Neural progenitor cell (in vitro differentiated cells): ENCODE results near the gene ARID3A. TPM values are rescaled to one million over a fixed set of nuclear protein-coding genes. Genes with fewer than 3 reads are reported as not detected.
A peak's percentile ranks its signal among the peaks of the same experiment; 100 is the strongest.

Source experiments
- DNase-seq: peaks from one replicate; pipeline ENCODE4 v3.0.0-alpha.2; 2016; ENCODE audit warnings: low spot score
- H2AFZ ChIP-seq: fragments of 200-600 bp; sonication (generic); replicated peaks from 2 replicates; pipeline ENCODE4 v1.6.1; 2016; ENCODE audit warnings: antibody characterized with exemption
- H3F3A ChIP-seq: fragments of 200-600 bp; sonication (generic); 2 replicates; pipeline ENCODE4 v1.6.1; 2016; ENCODE audit warnings: antibody characterized with exemption, low read depth
- H3K27ac ChIP-seq: fragments of 200-600 bp; sonication (generic); 2 replicates; pipeline ENCODE4 v1.5.1; 2016; ENCODE audit warnings: mild to moderate bottlenecking
- H3K27me3 ChIP-seq: fragments of 200-600 bp; sonication (generic); 2 replicates; pipeline ENCODE4 v1.6.1; 2016; ENCODE audit warnings: mild to moderate bottlenecking, moderate library complexity
- H3K36me3 ChIP-seq: fragments of 200-600 bp; sonication (generic); 2 replicates; pipeline ENCODE4 v1.5.1; 2016
- H3K4me1 ChIP-seq: fragments of 200-600 bp; sonication (generic); 2 replicates; pipeline ENCODE4 v1.6.1; 2016; ENCODE audit warnings: mixed run types
- H3K4me2 ChIP-seq: fragments of 200-600 bp; sonication (generic); 2 replicates; pipeline ENCODE4 v1.6.1; 2016
- H3K4me3 ChIP-seq: fragments of 200-600 bp; sonication (generic); 2 replicates; pipeline ENCODE4 v1.5.1; 2016
- H3K79me2 ChIP-seq: fragments of 200-600 bp; sonication (generic); 2 replicates; pipeline ENCODE4 v1.6.1; 2016; ENCODE audit warnings: low read depth
- H3K9ac ChIP-seq: fragments of 200-600 bp; sonication (generic); 2 replicates; pipeline ENCODE4 v1.6.1; 2016
- H3K9me3 ChIP-seq: fragments of 200-600 bp; sonication (generic); 2 replicates; pipeline ENCODE4 v1.5.1; 2016; ENCODE audit warnings: low read depth
- H4K20me1 ChIP-seq: fragments of 200-600 bp; sonication (generic); 2 replicates; pipeline ENCODE4 v1.6.1; 2016; ENCODE audit warnings: low read depth
- H3K27ac Mint-ChIP-seq: 3 replicates; pipeline ENCODE4 v1.8.0; 2021; ENCODE audit warnings: mixed read lengths
- H3K27me3 Mint-ChIP-seq: 2 replicates; pipeline ENCODE4 v1.8.0; 2022; ENCODE audit warnings: low read depth, mild to moderate bottlenecking, inconsistent platforms, moderate library complexity, mixed read lengths; ENCODE audit not compliant: insufficient read depth
- H3K36me3 Mint-ChIP-seq: 3 replicates; pipeline ENCODE4 v1.8.0; 2021; ENCODE audit warnings: mixed read lengths
- H3K4me1 Mint-ChIP-seq: 3 replicates; pipeline ENCODE4 v1.8.0; 2021; ENCODE audit warnings: mixed read lengths
- H3K4me3 Mint-ChIP-seq: 3 replicates; pipeline ENCODE4 v1.8.0; 2021; ENCODE audit warnings: mild to moderate bottlenecking, moderate library complexity, mixed read lengths
- H3K9me3 Mint-ChIP-seq: 3 replicates; pipeline ENCODE4 v1.8.0; 2020; ENCODE audit warnings: mixed read lengths
- EZH2 ChIP-seq: fragments of 200-600 bp; sonication (generic); IDR thresholded peaks from 2 replicates; pipeline ENCODE4 v1.6.1; 2017; ENCODE audit warnings: antibody characterized with exemption, mild to moderate bottlenecking, moderate library complexity
- EZH2phosphoT487 ChIP-seq: fragments of 200-600 bp; sonication (generic); IDR thresholded peaks from 2 replicates; pipeline ENCODE4 v1.6.1; 2017; ENCODE audit warnings: antibody characterized with exemption
- total RNA-seq: library from RNA; depleted of rRNA; stranded (reverse); fragments of >200 nt; gene quantifications from 2 replicates; pipeline ENCODE4 v1.2.3, GENCODE V29; 2015; ENCODE audit warnings: low replicate concordance
- TF ChIP-seq, protein P1 (sequence below): fragments of 200-600 bp; sonication (generic); IDR thresholded peaks from 2 replicates; pipeline ENCODE4 v1.5.1; 2017; ENCODE audit warnings: antibody characterized with exemption, mild to moderate bottlenecking

The ARID3A gene
- total RNA-seq, 1 donor from 2014 or later = 25.5 TPM

DNA sequence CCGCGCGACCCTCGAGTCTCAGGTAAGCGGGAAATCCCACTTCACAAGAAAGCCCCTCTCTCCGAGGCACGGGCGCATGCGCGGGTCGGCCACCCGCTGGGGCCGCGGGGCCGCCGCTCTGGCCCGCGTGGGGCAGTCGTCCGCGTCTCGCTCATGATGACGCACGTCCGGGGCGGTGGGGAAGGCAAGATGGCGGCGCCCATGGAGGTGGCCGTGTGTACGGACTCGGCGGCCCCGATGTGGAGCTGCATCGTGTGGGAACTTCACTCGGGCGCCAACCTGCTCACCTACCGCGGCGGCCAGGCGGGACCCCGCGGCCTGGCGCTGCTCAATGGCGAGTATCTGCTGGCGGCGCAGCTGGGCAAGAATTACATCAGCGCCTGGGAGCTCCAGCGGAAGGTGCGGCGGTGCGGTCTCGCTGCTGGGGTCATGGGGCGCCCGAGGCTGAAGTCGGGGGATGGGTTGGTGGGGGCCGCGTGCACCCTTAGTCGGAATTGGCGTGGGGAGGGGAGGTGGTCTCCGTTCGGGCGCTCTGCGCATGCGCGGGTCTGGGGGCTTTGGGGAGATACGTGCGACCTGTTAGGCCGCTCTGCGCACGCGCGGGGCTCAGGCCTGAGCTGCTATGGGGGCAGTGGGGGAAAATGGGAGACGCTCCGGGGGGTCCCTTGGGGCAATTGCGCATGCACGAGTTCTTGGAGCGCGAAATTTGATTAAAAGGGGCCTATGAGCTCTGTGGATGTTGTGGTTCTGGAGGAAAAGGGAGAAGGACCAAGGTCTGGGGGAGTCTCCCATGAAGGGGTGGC lies 58.5 kb downstream of the ARID3A start, which contains the start of gene WDR18:
Gene WDR18 (plus strand): TSS at position 181 of the 803 bp plus-strand sequence. CDS start 9 bp downstream, at position 190.
- DNase-seq = peak; percentile 95
- H4K20me1 ChIP-seq = no peaks in the 10 kb centered on the region
- no peaks in the 10 kb centered on the region for H3K9me3 ChIP-seq
- H3K27ac Mint-ChIP-seq = peak within 1 kb of the TSS; percentile 96
- peaks cover 11% of the 10 kb centered on the region for H3K27me3 Mint-ChIP-seq
- H3K4me1 Mint-ChIP-seq = peaks cover 16% of the 10 kb centered on the region
- peaks cover 18% of the 10 kb centered on the region for H3K4me1 ChIP-seq
- H3K36me3 Mint-ChIP-seq = peaks cover 8% of the 10 kb centered on the region
- H3K9me3 Mint-ChIP-seq = no peaks in the 10 kb centered on the region
- TF ChIP-seq EZH2 = no peak
- no peak for TF ChIP-seq EZH2phosphoT487
- TF ChIP-seq, protein P1, sequence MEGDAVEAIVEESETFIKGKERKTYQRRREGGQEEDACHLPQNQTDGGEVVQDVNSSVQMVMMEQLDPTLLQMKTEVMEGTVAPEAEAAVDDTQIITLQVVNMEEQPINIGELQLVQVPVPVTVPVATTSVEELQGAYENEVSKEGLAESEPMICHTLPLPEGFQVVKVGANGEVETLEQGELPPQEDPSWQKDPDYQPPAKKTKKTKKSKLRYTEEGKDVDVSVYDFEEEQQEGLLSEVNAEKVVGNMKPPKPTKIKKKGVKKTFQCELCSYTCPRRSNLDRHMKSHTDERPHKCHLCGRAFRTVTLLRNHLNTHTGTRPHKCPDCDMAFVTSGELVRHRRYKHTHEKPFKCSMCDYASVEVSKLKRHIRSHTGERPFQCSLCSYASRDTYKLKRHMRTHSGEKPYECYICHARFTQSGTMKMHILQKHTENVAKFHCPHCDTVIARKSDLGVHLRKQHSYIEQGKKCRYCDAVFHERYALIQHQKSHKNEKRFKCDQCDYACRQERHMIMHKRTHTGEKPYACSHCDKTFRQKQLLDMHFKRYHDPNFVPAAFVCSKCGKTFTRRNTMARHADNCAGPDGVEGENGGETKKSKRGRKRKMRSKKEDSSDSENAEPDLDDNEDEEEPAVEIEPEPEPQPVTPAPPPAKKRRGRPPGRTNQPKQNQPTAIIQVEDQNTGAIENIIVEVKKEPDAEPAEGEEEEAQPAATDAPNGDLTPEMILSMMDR = peak; percentile 8
- peak within 1 kb of the TSS; percentile 92 for H3K4me3 ChIP-seq
- peak within 1 kb of the TSS; percentile 92 for H2AFZ ChIP-seq
- H3K79me2 ChIP-seq = peaks cover 13% of the 10 kb centered on the region
- peak within 1 kb of the TSS; percentile 92 for H3K9ac ChIP-seq
- peak within 1 kb of the TSS; percentile 98 for H3K27ac ChIP-seq
- H3F3A ChIP-seq = peaks cover 41% of the 10 kb centered on the region
- H3K36me3 ChIP-seq = no peaks in the 10 kb centered on the region
- no peaks in the 10 kb centered on the region for H3K27me3 ChIP-seq
- H3K4me3 Mint-ChIP-seq = peak within 1 kb of the TSS; percentile 95
- peak within 1 kb of the TSS; percentile 83 for H3K4me2 ChIP-seq

DNA sequence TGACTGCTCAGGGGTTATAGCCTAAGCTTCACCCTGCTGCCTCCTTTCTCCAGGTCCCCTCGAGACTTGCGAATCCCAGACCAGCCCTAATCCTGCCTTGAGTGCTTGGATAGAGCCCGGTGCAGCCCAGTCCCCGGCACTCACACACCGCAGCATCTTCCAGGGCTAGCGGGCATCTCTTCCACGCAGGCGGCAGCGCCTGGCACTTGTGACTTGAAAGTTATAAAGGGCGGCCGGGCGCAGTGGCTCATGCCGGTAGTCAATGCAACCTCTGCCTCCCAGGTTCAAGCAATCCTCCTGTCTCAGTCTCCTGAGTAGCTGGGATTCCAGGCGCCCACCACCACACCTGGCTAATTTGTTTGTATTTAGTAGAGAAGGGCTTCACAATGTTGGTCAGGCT lies 60.2 kb downstream of the ARID3A start:
- H3K4me1 ChIP-seq = peaks cover 4% of the 10 kb centered on the region
- no peak for TF ChIP-seq EZH2
- TF ChIP-seq EZH2phosphoT487 = no peak
- TF ChIP-seq, protein P1 = no peak
- H3K36me3 ChIP-seq = no peaks in the 10 kb centered on the region
- H3K36me3 Mint-ChIP-seq = peaks cover 8% of the 10 kb centered on the region
- H2AFZ ChIP-seq = no peak overlapping the region
- H3K4me3 ChIP-seq = no peak overlapping the region
- no peaks in the 10 kb centered on the region for H3K9me3 ChIP-seq
- H3K4me1 Mint-ChIP-seq = peaks cover 8% of the 10 kb centered on the region
- peaks cover 8% of the 10 kb centered on the region for H3K27me3 Mint-ChIP-seq
- H3K4me3 Mint-ChIP-seq = peak overlapping the region; percentile 70
- no peak overlapping the region for H3K4me2 ChIP-seq
- DNase-seq = no peak
- no peak overlapping the region for H3K27ac Mint-ChIP-seq
- H3F3A ChIP-seq = peaks cover 35% of the 10 kb centered on the region
- H3K79me2 ChIP-seq = peaks cover 13% of the 10 kb centered on the region
- no peak overlapping the region for H3K9ac ChIP-seq
- no peaks in the 10 kb centered on the region for H3K27me3 ChIP-seq
- H4K20me1 ChIP-seq = peaks cover 5% of the 10 kb centered on the region
- no peak overlapping the region for H3K27ac ChIP-seq
- H3K9me3 Mint-ChIP-seq = no peaks in the 10 kb centered on the region

DNA sequence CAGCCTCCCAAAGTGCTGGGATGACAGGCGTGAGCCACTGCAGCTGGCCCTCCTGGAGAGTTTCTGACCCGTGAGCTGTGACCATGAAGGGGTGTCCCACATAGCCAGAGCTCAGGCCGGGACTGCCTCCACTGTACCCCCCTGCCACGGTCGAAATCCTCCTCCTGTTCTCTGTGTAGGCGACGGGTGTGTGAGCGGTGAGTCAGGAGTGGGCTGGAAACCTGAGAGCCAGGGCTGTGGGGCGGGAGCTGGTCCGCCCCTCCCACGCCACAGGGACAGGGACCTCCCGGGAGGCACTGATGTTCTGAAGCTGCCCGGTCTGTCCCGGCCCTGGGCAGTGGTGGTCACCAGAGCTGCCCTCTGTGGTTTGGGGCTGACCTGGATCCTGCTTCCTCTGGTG lies 62.2 kb downstream of the ARID3A start:
- Mint-ChIP-seq H3K9me3 (no peaks in the 10 kb centered on the region), H3K36me3 (peaks cover 11% of the 10 kb centered on the region), H3K4me1 (peaks cover 5% of the 10 kb centered on the region), H3K27me3 (peaks cover 8% of the 10 kb centered on the region), H3K4me3 (no peak overlapping the region), H3K27ac (no peak overlapping the region)
- no peaks in the 10 kb centered on the region for H3K27me3 ChIP-seq
- H3K36me3 ChIP-seq = no peaks in the 10 kb centered on the region
- no peak overlapping the region for H3K9ac ChIP-seq
- H2AFZ ChIP-seq = no peak overlapping the region
- no peak overlapping the region for H3K4me2 ChIP-seq
- DNase-seq = no peak
- H3K9me3 ChIP-seq = no peaks in the 10 kb centered on the region
- no peak overlapping the region for H3K4me3 ChIP-seq
- H3F3A ChIP-seq = peaks cover 28% of the 10 kb centered on the region
- peaks cover 10% of the 10 kb centered on the region for H4K20me1 ChIP-seq
- H3K79me2 ChIP-seq = peaks cover 13% of the 10 kb centered on the region
- no peak overlapping the region for H3K27ac ChIP-seq
- TF ChIP-seq EZH2 = no peak
- TF ChIP-seq, protein P1 = no peak
- TF ChIP-seq EZH2phosphoT487 = no peak
- H3K4me1 ChIP-seq = peaks cover 4% of the 10 kb centered on the region
